Neural progenitor cell (in vitro differentiated cells): ENCODE results near the gene INPPL1.

ENCODE experiments used
- CTCF ChIP-seq: fragments of 200-600 bp; sonication (generic); IDR thresholded peaks from 2 replicates; pipeline ENCODE4 v1.5.1; 2017; ENCODE audit warnings: antibody characterized with exemption, mild to moderate bottlenecking
- EZH2 ChIP-seq: fragments of 200-600 bp; sonication (generic); IDR thresholded peaks from 2 replicates; pipeline ENCODE4 v1.6.1; 2017; ENCODE audit warnings: antibody characterized with exemption, mild to moderate bottlenecking, moderate library complexity

DNA sequence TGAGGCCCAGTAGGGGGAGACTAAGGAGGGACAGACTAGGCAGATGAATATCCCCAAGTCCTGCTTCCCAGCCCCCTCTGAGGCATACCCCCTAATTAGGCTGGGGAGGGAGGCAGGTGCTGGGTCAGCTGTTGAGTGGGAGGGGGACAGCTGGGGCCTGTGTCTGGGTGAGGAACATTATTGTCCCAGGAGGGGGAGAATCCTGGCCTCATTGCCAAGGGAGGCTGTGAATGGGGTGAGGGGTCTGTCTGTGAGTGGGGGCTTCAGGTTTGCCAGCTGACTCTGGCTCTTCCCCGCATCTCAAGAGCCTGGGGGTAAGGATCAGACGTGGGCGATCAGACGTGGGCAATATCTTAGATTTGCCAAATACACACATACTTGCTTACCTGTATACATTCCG lies 2.1 kb downstream of the INPPL1 start:
- TF ChIP-seq CTCF (no peak), EZH2 (no peak)
